HuH-7.5 (cell line): ENCODE measurements around the gene PGGHG.
"Not testable (repeated sequence)": the region's sequence is repeated elsewhere in the genome, so short reads cannot be mapped to it uniquely, and the experiment has no call there.

Experiments used
- DNase-seq: peaks from one replicate; pipeline ENCODE4 v3.0.0; 2011; ENCODE audit warnings: low spot score

The PGGHG gene

GRCh38 chr11:313787-314553, 25.0 kb downstream of the PGGHG start, which contains the start of gene IFITM1:
TSS of gene IFITM1 (plus strand) at chr11:314040. CDS start at chr11:314171, 131 bp downstream.
- DNase-seq: no peak

GRCh38 chr11:314554-314875, 25.6 kb downstream of the PGGHG start:
- not testable (repeated sequence) for DNase-seq

- no peak for DNase-seq
These were observed 26.1 kb downstream of the PGGHG start for GRCh38 chr11:315051-315481.

GRCh38 chr11:315516-315994, 26.6 kb downstream of the PGGHG start:
- no peak for DNase-seq

- no peak for DNase-seq
These were observed 27.2 kb downstream of the PGGHG start for GRCh38 chr11:316031-316701.

GRCh38 chr11:316891-317301, 28.0 kb downstream of the PGGHG start:
- DNase-seq: no peak

GRCh38 chr11:317668-318404, 28.9 kb downstream of the PGGHG start:
- not testable (repeated sequence) for DNase-seq

- DNase-seq: not testable (repeated sequence)
These were observed 29.6 kb downstream of the PGGHG start for GRCh38 chr11:318405-319120.

GRCh38 chr11:319121-319887, 30.4 kb downstream of the PGGHG start:
- DNase-seq: not testable (repeated sequence)

GRCh38 chr11:319888-320273, 31.0 kb downstream of the PGGHG start:
- DNase-seq: not testable (repeated sequence)

GRCh38 chr11:324156-324555, 35.2 kb downstream of the PGGHG start:
- DNase-seq: no peak

GRCh38 chr11:324593-325517, 35.9 kb downstream of the PGGHG start:
- not testable (repeated sequence) for DNase-seq

GRCh38 chr11:325796-326591, 37.1 kb downstream of the PGGHG start:
- DNase-seq: no peak

GRCh38 chr11:326592-326841, 37.6 kb downstream of the PGGHG start:
- DNase-seq: no peak

GRCh38 chr11:326842-327580, 38.1 kb downstream of the PGGHG start:
- no peak for DNase-seq

- DNase-seq: no peak
These were observed 38.6 kb downstream of the PGGHG start for GRCh38 chr11:327581-327923.

- no peak for DNase-seq
These were observed 39.1 kb downstream of the PGGHG start for GRCh38 chr11:328012-328411.

GRCh38 chr11:328516-329100, 39.7 kb downstream of the PGGHG start:
- not testable (repeated sequence) for DNase-seq

GRCh38 chr11:329886-330253, 40.9 kb downstream of the PGGHG start:
- DNase-seq: no peak
